C4-2B (cell line): ENCODE data around the gene ACTR3C.
"Not testable (repeated sequence)": the region's sequence is repeated elsewhere in the genome, so short reads cannot be mapped to it uniquely, and the experiment has no call there.

Source experiments
- ZFX ChIP-seq: fragments of 450-650 bp; IDR thresholded peaks from 2 replicates; pipeline ENCODE4 v1.6.1; 2017
- TF ChIP-seq, protein P1 (sequence below): fragments of 450-650 bp; conservative IDR thresholded peaks from 2 replicates; pipeline ENCODE4 v1.5.1; 2017; ENCODE audit warnings: mild to moderate bottlenecking

DNA sequence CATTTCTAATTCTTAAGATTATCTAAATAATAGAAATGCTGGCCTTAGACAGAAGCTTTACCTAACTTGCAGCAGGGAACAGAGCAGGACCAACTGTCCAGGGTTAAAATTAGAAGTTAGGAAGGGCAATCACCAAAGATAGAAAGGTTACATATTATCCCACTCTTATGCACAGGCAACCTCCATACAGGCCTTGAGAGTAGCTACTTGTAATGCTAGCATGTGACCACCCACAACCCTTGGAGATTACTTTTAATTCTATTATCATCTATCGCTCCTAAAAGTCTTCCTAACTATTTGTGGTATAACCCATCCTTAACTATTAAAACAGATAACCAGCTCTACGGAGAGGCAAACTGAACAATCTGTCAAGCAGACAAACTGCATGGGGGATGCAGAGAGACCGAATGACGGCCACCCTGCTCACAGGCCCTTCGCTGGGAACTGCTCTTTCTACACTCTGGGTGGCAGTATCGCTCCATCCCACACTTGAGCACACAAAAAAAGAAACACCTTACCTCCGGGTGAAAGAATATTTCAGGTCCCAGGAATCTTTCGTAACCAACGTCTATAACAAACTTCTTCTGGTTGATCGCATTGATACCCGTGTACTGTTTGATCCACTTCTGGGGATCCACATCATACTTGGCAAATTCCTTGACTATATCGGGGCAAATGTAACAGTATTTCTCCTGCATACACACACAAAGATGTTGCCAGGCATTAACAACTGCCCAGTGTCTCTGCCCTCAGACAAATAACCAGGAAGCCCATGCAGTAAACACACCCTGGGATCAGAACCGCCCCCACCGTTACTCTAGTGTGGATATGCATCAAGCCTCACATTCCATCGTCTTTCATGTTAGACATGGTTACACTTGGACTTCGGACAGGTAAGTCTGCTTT lies 37.2 kb downstream of the ACTR3C start:
- TF ChIP-seq, protein P1, sequence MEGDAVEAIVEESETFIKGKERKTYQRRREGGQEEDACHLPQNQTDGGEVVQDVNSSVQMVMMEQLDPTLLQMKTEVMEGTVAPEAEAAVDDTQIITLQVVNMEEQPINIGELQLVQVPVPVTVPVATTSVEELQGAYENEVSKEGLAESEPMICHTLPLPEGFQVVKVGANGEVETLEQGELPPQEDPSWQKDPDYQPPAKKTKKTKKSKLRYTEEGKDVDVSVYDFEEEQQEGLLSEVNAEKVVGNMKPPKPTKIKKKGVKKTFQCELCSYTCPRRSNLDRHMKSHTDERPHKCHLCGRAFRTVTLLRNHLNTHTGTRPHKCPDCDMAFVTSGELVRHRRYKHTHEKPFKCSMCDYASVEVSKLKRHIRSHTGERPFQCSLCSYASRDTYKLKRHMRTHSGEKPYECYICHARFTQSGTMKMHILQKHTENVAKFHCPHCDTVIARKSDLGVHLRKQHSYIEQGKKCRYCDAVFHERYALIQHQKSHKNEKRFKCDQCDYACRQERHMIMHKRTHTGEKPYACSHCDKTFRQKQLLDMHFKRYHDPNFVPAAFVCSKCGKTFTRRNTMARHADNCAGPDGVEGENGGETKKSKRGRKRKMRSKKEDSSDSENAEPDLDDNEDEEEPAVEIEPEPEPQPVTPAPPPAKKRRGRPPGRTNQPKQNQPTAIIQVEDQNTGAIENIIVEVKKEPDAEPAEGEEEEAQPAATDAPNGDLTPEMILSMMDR: peak; percentile 90
- TF ChIP-seq ZFX: not testable (repeated sequence)
